Measurements from ENCODE around the gene GRM8.

DNA sequence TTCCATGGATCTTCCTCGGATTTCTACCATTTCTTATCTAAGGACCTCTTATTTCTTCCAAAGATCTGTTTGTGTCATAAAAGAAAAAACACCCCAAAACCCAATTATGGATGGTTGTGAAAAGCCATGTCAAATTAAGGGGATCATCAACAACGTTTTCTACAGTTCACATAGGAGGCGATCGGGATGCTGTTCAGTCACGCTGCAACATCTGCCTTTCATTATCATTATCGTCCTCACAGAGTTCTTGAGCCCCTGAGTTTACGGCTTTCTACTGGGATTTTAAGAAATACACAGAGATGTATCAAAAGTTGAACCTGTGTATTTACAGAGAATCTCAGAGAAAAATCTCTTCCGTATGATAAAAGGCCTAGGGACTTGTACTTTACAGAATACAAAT, 101.4 kb downstream of the GRM8 start:
- no peak for TF ChIP-seq RAD21 (IDR thresholded peaks at IDR 0.05; ENCODE audit: low read depth)
- TF ChIP-seq CREB1 (IDR thresholded peaks at IDR 0.05; ENCODE audit: low read depth), result no peak
- TF ChIP-seq CEBPB (IDR thresholded peaks at IDR 0.05), result no peak
- no peak for TF ChIP-seq EGR1 (IDR thresholded peaks at IDR 0.05)
- TF ChIP-seq TCF12 (IDR thresholded peaks at IDR 0.05; ENCODE audit: low read depth), result no peak
- no peak for TF ChIP-seq FOXM1 (IDR thresholded peaks at IDR 0.05; ENCODE audit: borderline replicate concordance, low read depth)
- TF ChIP-seq, protein P1, sequence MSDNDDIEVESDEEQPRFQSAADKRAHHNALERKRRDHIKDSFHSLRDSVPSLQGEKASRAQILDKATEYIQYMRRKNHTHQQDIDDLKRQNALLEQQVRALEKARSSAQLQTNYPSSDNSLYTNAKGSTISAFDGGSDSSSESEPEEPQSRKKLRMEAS (IDR thresholded peaks at IDR 0.05), result no peak
- TF ChIP-seq, protein P2, sequence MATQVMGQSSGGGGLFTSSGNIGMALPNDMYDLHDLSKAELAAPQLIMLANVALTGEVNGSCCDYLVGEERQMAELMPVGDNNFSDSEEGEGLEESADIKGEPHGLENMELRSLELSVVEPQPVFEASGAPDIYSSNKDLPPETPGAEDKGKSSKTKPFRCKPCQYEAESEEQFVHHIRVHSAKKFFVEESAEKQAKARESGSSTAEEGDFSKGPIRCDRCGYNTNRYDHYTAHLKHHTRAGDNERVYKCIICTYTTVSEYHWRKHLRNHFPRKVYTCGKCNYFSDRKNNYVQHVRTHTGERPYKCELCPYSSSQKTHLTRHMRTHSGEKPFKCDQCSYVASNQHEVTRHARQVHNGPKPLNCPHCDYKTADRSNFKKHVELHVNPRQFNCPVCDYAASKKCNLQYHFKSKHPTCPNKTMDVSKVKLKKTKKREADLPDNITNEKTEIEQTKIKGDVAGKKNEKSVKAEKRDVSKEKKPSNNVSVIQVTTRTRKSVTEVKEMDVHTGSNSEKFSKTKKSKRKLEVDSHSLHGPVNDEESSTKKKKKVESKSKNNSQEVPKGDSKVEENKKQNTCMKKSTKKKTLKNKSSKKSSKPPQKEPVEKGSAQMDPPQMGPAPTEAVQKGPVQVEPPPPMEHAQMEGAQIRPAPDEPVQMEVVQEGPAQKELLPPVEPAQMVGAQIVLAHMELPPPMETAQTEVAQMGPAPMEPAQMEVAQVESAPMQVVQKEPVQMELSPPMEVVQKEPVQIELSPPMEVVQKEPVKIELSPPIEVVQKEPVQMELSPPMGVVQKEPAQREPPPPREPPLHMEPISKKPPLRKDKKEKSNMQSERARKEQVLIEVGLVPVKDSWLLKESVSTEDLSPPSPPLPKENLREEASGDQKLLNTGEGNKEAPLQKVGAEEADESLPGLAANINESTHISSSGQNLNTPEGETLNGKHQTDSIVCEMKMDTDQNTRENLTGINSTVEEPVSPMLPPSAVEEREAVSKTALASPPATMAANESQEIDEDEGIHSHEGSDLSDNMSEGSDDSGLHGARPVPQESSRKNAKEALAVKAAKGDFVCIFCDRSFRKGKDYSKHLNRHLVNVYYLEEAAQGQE (IDR thresholded peaks at IDR 0.05; ENCODE audit: low read depth), result no peak
- TF ChIP-seq ZBTB7A (IDR thresholded peaks at IDR 0.05; ENCODE audit: low read depth), result no peak
- no peak for TF ChIP-seq YY1 (IDR thresholded peaks at IDR 0.05; ENCODE audit: low read depth)
- TF ChIP-seq EP300 (IDR thresholded peaks at IDR 0.05; ENCODE audit: borderline replicate concordance), result no peak
- TF ChIP-seq, protein P3, sequence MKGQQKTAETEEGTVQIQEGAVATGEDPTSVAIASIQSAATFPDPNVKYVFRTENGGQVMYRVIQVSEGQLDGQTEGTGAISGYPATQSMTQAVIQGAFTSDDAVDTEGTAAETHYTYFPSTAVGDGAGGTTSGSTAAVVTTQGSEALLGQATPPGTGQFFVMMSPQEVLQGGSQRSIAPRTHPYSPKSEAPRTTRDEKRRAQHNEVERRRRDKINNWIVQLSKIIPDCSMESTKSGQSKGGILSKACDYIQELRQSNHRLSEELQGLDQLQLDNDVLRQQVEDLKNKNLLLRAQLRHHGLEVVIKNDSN (IDR thresholded peaks at IDR 0.05), result no peak
- no peak for TF ChIP-seq NFIC (IDR thresholded peaks at IDR 0.05)
- no peak for TF ChIP-seq TAF1 (IDR thresholded peaks at IDR 0.05; ENCODE audit: low read depth)

Measured in Ishikawa (cell line).